ENCODE results near the gene ARMC2.

Gene ARMC2

GRCh38 chr6:108947114-108947854, 99.1 kb downstream of the ARMC2 start:
- Histone ChIP-seq H3K36me3 (ENCODE audit: control insufficient read depth, insufficient read depth, low read length) (no peaks in the 10 kb centered on the region), H3K4me1 (ENCODE audit: control insufficient read depth, insufficient read depth, low read length) (no peaks in the 10 kb centered on the region), H3K27me3 (ENCODE audit: control insufficient read depth, insufficient read depth, low read length, poor library complexity, severe bottlenecking) (no peaks in the 10 kb centered on the region), H3K4me3 (ENCODE audit: insufficient read depth, low read depth, low read length) (no peak overlapping the region), H3K9me3 (ENCODE audit: control insufficient read depth, low read length) (no peaks in the 10 kb centered on the region), H3K27ac (ENCODE audit: insufficient read depth, low read depth, low read length, poor library complexity, severe bottlenecking) (no peak overlapping the region)
- WGBS, 2 experiments = 91 to 93% methylated on average over 4 to 5 of the region's 5 CpGs

GRCh38 chr6:108948181-108948661, 100.0 kb downstream of the ARMC2 start:
- Histone ChIP-seq H3K36me3 (ENCODE audit: control insufficient read depth, insufficient read depth, low read length) (no peaks in the 10 kb centered on the region), H3K9me3 (ENCODE audit: control insufficient read depth, low read length) (no peaks in the 10 kb centered on the region), H3K4me3 (ENCODE audit: insufficient read depth, low read depth, low read length) (no peak overlapping the region), H3K27ac (ENCODE audit: insufficient read depth, low read depth, low read length, poor library complexity, severe bottlenecking) (no peak overlapping the region), H3K4me1 (ENCODE audit: control insufficient read depth, insufficient read depth, low read length) (no peaks in the 10 kb centered on the region), H3K27me3 (ENCODE audit: control insufficient read depth, insufficient read depth, low read length, poor library complexity, severe bottlenecking) (no peaks in the 10 kb centered on the region)
- 91 to 95% methylated on average over 7 of the region's 7 CpGs for WGBS, 2 experiments

GRCh38 chr6:108951351-108951953, 103.2 kb downstream of the ARMC2 start:
- H3K4me3 ChIP-seq (ENCODE audit: insufficient read depth, low read depth, low read length) = no peak overlapping the region
- no peaks in the 10 kb centered on the region for H3K27me3 ChIP-seq (ENCODE audit: control insufficient read depth, insufficient read depth, low read length, poor library complexity, severe bottlenecking)
- H3K27ac ChIP-seq (ENCODE audit: insufficient read depth, low read depth, low read length, poor library complexity, severe bottlenecking) = no peak overlapping the region
- no peaks in the 10 kb centered on the region for H3K36me3 ChIP-seq (ENCODE audit: control insufficient read depth, insufficient read depth, low read length)
- H3K9me3 ChIP-seq (ENCODE audit: control insufficient read depth, low read length) = no peaks in the 10 kb centered on the region
- no peaks in the 10 kb centered on the region for H3K4me1 ChIP-seq (ENCODE audit: control insufficient read depth, insufficient read depth, low read length)
- 83% methylated on average over 16 of the region's 16 CpGs for WGBS, 2 experiments

GRCh38 chr6:108952776-108953486, 104.7 kb downstream of the ARMC2 start:
- Histone ChIP-seq H3K4me1 (ENCODE audit: control insufficient read depth, insufficient read depth, low read length) (no peaks in the 10 kb centered on the region), H3K4me3 (ENCODE audit: insufficient read depth, low read depth, low read length) (no peak overlapping the region), H3K27ac (ENCODE audit: insufficient read depth, low read depth, low read length, poor library complexity, severe bottlenecking) (no peak overlapping the region), H3K27me3 (ENCODE audit: control insufficient read depth, insufficient read depth, low read length, poor library complexity, severe bottlenecking) (no peaks in the 10 kb centered on the region), H3K9me3 (ENCODE audit: control insufficient read depth, low read length) (no peaks in the 10 kb centered on the region), H3K36me3 (ENCODE audit: control insufficient read depth, insufficient read depth, low read length) (no peaks in the 10 kb centered on the region)
- WGBS, 2 experiments = 93 to 94% methylated on average over 26 to 27 of the region's 27 CpGs

- no peak overlapping the region for H3K4me3 ChIP-seq (ENCODE audit: insufficient read depth, low read depth, low read length)
- no peaks in the 10 kb centered on the region for H3K4me1 ChIP-seq (ENCODE audit: control insufficient read depth, insufficient read depth, low read length)
- H3K27ac ChIP-seq (ENCODE audit: insufficient read depth, low read depth, low read length, poor library complexity, severe bottlenecking) = no peak overlapping the region
- no peaks in the 10 kb centered on the region for H3K36me3 ChIP-seq (ENCODE audit: control insufficient read depth, insufficient read depth, low read length)
- no peaks in the 10 kb centered on the region for H3K27me3 ChIP-seq (ENCODE audit: control insufficient read depth, insufficient read depth, low read length, poor library complexity, severe bottlenecking)
- H3K9me3 ChIP-seq (ENCODE audit: control insufficient read depth, low read length) = no peaks in the 10 kb centered on the region
Observed at GRCh38 chr6:108953681-108954080, 105.5 kb downstream of the ARMC2 start.

- H3K4me1 ChIP-seq (ENCODE audit: control insufficient read depth, insufficient read depth, low read length) = no peaks in the 10 kb centered on the region
- H3K9me3 ChIP-seq (ENCODE audit: control insufficient read depth, low read length) = no peaks in the 10 kb centered on the region
- no peak overlapping the region for H3K27ac ChIP-seq (ENCODE audit: insufficient read depth, low read depth, low read length, poor library complexity, severe bottlenecking)
- no peaks in the 10 kb centered on the region for H3K27me3 ChIP-seq (ENCODE audit: control insufficient read depth, insufficient read depth, low read length, poor library complexity, severe bottlenecking)
- no peaks in the 10 kb centered on the region for H3K36me3 ChIP-seq (ENCODE audit: control insufficient read depth, insufficient read depth, low read length)
- 93 to 94% methylated on average over 15 of the region's 15 CpGs for WGBS, 2 experiments
- H3K4me3 ChIP-seq (ENCODE audit: insufficient read depth, low read depth, low read length) = no peak overlapping the region
Observed at GRCh38 chr6:108955329-108955949, 107.2 kb downstream of the ARMC2 start.

GRCh38 chr6:108957221-108957620, 109.0 kb downstream of the ARMC2 start:
- H3K27ac ChIP-seq (ENCODE audit: insufficient read depth, low read depth, low read length, poor library complexity, severe bottlenecking) = no peak overlapping the region
- 85 to 93% methylated on average over 4 of the region's 4 CpGs for WGBS, 2 experiments
- H3K4me3 ChIP-seq (ENCODE audit: insufficient read depth, low read depth, low read length) = no peak overlapping the region
- no peaks in the 10 kb centered on the region for H3K4me1 ChIP-seq (ENCODE audit: control insufficient read depth, insufficient read depth, low read length)
- no peaks in the 10 kb centered on the region for H3K36me3 ChIP-seq (ENCODE audit: control insufficient read depth, insufficient read depth, low read length)
- H3K27me3 ChIP-seq (ENCODE audit: control insufficient read depth, insufficient read depth, low read length, poor library complexity, severe bottlenecking) = no peaks in the 10 kb centered on the region
- no peaks in the 10 kb centered on the region for H3K9me3 ChIP-seq (ENCODE audit: control insufficient read depth, low read length)

GRCh38 chr6:108958900-108959770, 110.9 kb downstream of the ARMC2 start:
- Histone ChIP-seq H3K4me1 (ENCODE audit: control insufficient read depth, insufficient read depth, low read length) (no peaks in the 10 kb centered on the region), H3K36me3 (ENCODE audit: control insufficient read depth, insufficient read depth, low read length) (no peaks in the 10 kb centered on the region), H3K27me3 (ENCODE audit: control insufficient read depth, insufficient read depth, low read length, poor library complexity, severe bottlenecking) (no peaks in the 10 kb centered on the region), H3K27ac (ENCODE audit: insufficient read depth, low read depth, low read length, poor library complexity, severe bottlenecking) (no peak overlapping the region), H3K4me3 (ENCODE audit: insufficient read depth, low read depth, low read length) (no peak overlapping the region), H3K9me3 (ENCODE audit: control insufficient read depth, low read length) (no peaks in the 10 kb centered on the region)
- WGBS, 2 experiments = 93 to 94% methylated on average over 8 of the region's 10 CpGs

- WGBS, 2 experiments = 94 to 95% methylated on average over 10 of the region's 10 CpGs
- Histone ChIP-seq H3K36me3 (ENCODE audit: control insufficient read depth, insufficient read depth, low read length) (no peaks in the 10 kb centered on the region), H3K27ac (ENCODE audit: insufficient read depth, low read depth, low read length, poor library complexity, severe bottlenecking) (no peak overlapping the region), H3K4me3 (ENCODE audit: insufficient read depth, low read depth, low read length) (no peak overlapping the region), H3K9me3 (ENCODE audit: control insufficient read depth, low read length) (no peaks in the 10 kb centered on the region), H3K4me1 (ENCODE audit: control insufficient read depth, insufficient read depth, low read length) (no peaks in the 10 kb centered on the region), H3K27me3 (ENCODE audit: control insufficient read depth, insufficient read depth, low read length, poor library complexity, severe bottlenecking) (no peaks in the 10 kb centered on the region)
Observed at GRCh38 chr6:108959972-108960582, 111.9 kb downstream of the ARMC2 start.
